ENCODE results near the gene CLASRP.

The CLASRP gene

GRCh38 chr19:45059258-45059965 lies 20.6 kb downstream of the CLASRP start:
- peak; percentile 15 to 19 for DNase-seq (ENCODE audit: low read depth in 2 of 2)

GRCh38 chr19:45061965-45062364 lies 23.1 kb downstream of the CLASRP start:
- DNase-seq (ENCODE audit: low read depth in 2 of 2) = no peak

GRCh38 chr19:45063851-45064801 lies 25.3 kb downstream of the CLASRP start:
- DNase-seq (ENCODE audit: low read depth in 2 of 2) = no peak

- DNase-seq (ENCODE audit: low read depth in 2 of 2) = no peak
Measured at GRCh38 chr19:45066921-45067661, 28.2 kb downstream of the CLASRP start.

GRCh38 chr19:45068041-45068440 lies 29.2 kb downstream of the CLASRP start:
- no peak for DNase-seq (ENCODE audit: low read depth in 2 of 2)

- no peak for DNase-seq (ENCODE audit: low read depth in 2 of 2)
Measured at GRCh38 chr19:45069056-45069455, 30.2 kb downstream of the CLASRP start.

GRCh38 chr19:45070214-45070613 lies 31.4 kb downstream of the CLASRP start:
- DNase-seq (ENCODE audit: low read depth in 2 of 2) = no peak

GRCh38 chr19:45070861-45071544 lies 32.2 kb downstream of the CLASRP start:
- no peak for DNase-seq (ENCODE audit: low read depth in 2 of 2)

GRCh38 chr19:45071545-45071938 lies 32.7 kb downstream of the CLASRP start:
- no peak for DNase-seq (ENCODE audit: low read depth in 2 of 2)

GRCh38 chr19:45071969-45072790 lies 33.3 kb downstream of the CLASRP start:
- DNase-seq (ENCODE audit: low read depth in 2 of 2) = no peak

GRCh38 chr19:45074744-45075300 lies 36.0 kb downstream of the CLASRP start:
- DNase-seq (ENCODE audit: low read depth in 2 of 2) = no peak

- DNase-seq (ENCODE audit: low read depth in 2 of 2) = no peak
Measured at GRCh38 chr19:45075301-45076028, 36.6 kb downstream of the CLASRP start.

GRCh38 chr19:45076029-45076850 lies 37.4 kb downstream of the CLASRP start, which contains the start of gene ZNF296:
Gene ZNF296 (minus strand): TSS chr19:45076478. CDS start chr19:45076373, 105 bp downstream.
- no peak for DNase-seq (ENCODE audit: low read depth in 2 of 2)

GRCh38 chr19:45076851-45077730 lies 38.2 kb downstream of the CLASRP start:
- DNase-seq (ENCODE audit: low read depth in 2 of 2) = no peak

- no peak for DNase-seq (ENCODE audit: low read depth in 2 of 2)
Measured at GRCh38 chr19:45078390-45079062, 39.7 kb downstream of the CLASRP start.

GRCh38 chr19:45079063-45079910 lies 40.4 kb downstream of the CLASRP start, which contains the start of gene GEMIN7:
Gene GEMIN7 (plus strand): TSS chr19:45079260. CDS start chr19:45090115, 10,855 bp downstream.
- peak; percentile 31 to 47 for DNase-seq (ENCODE audit: low read depth in 2 of 2)

Data from fibroblast of skin of left biceps (primary cell).